SK-MEL-5 (cell line): ENCODE measurements around the gene AGMAT. TPM values are rescaled to one million over a fixed set of nuclear protein-coding genes. Genes with fewer than 3 reads are reported as not detected.
"Not testable (repeated sequence)": the region's sequence is repeated elsewhere in the genome, so short reads cannot be mapped to it uniquely, and the experiment has no call there.

ENCODE experiments used
- DNase-seq: peaks from one replicate; pipeline ENCODE4 v3.0.0-alpha.2; 2016; ENCODE audit warnings: low read depth, low spot score
- in situ Hi-C: cut with HindIII; loops from 2 replicates; pipeline ENCODE4 v1.10.0; 2016; ENCODE audit warnings: low sequenced_read_pairs, high pct_unique_total_duplicates, low pct_unique_long_range_greater_than_20kb
- total RNA-seq: library from RNA; depleted of rRNA; stranded (reverse); fragments of >200 nt; shearing (Covaris generic); gene quantifications from 2 replicates; pipeline ENCODE4 v1.2.3, GENCODE V29; 2014

The AGMAT gene
- total RNA-seq, 1 experiment from 2014 or later = not detected

DNA sequence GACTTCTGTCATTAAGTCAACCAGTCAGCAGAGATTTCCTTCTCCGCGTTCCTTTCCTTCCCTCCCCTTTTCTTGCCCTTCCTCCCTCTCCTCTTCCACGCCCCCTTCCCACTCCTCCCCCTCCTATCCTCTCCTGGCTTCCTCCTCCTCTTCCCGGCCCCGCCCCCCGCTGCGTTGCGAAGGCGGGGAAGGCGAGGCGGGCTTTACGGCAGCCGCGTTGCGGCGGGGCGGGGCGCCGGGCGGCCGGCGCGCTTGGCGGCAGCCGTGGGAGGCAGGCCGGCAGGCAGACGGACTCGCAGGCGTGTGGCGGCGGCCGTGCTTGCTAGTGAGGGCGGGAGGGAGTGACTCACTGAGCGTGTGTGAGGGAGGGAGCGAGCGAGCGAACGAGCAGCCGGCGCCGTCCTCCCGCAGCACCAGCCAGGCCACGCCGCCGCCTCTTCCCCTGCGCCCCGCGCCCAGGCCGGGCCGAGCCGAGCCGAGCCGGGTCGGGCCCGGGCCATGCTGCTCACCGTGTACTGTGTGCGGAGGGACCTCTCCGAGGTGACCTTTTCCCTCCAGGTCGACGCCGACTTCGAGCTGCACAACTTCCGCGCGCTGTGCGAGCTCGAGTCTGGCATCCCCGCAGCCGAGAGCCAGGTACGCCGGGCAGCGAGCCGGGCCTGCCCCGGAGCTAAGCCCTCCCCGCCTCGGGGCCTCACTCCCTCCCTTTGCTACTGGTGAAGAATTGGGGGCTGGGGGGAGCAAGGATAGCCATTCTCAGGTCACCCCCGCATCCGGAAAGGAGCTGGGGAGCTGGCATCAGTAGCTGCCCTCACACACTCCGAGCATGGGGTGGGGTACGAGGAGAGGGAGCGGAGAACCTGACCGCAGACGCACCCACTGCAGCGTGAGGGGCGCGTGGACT, 32.6 kb upstream of the AGMAT start, which contains the start of gene DDI2:
TSS of gene DDI2 (plus strand) at position 286 of the 904 bp plus-strand sequence. CDS start at position 499, 213 bp downstream.
- in situ Hi-C loops = no loop called here
- peak; percentile 97 for DNase-seq

DNA sequence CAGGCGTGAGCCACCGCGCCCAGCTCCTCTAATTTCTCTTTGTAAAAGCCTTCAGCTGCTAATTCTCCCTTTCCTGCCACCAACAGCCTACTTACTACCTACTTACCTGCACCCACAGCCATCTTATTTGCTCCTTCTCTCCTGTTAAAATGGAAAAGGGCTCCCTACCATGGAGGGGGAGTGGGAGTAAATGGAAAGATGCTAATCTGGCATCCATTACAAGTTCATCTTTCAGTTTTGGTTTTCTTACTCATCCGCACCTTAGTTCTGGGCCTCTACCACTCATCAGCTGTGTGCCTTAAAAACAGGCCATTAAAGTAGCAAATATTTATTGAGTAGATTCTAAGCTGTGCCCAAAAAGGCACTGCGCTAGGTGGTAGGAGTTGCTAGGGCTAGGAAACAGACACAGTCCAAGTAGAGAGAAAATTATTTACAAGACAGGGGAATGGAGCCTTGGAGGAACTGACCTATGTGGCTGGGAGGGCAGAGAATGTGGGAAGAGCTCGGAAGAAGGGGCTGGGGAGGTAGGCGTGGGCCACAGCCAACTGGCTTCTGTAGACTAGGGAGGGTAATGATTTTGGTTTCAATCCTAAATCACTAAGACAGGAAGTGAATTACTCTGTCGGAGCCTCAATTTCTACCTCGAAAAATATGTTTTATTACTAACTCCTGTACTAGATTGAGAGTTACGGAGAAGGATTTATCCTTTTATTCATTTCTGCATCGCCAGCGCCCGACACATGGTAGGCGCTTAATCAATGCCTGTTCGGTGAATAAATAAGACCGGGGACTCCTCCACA, 31.7 kb upstream of the AGMAT start:
- DNase-seq = peak; percentile 9
- in situ Hi-C loops = no loop called here

DNA sequence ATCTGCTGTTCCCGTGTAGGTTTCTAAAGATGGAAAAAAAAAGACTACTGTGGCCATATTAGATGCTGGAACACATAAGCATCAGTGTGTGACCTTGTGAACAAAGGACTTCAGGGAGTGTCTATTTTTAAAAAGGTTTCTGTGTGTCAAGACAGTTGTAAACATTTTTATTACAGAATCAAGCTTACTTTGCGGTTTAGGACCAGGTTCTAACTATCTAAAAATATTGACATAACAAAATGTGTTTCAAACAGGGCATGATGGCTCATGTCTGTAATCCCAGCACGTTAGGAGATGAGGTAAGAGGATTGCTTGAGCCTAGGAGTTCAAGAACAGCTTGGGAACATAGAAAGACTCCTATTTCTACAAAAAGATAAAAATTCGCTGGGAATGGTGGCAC, 25.3 kb upstream of the AGMAT start:
- in situ Hi-C loops = no loop called here
- no peak for DNase-seq

DNA sequence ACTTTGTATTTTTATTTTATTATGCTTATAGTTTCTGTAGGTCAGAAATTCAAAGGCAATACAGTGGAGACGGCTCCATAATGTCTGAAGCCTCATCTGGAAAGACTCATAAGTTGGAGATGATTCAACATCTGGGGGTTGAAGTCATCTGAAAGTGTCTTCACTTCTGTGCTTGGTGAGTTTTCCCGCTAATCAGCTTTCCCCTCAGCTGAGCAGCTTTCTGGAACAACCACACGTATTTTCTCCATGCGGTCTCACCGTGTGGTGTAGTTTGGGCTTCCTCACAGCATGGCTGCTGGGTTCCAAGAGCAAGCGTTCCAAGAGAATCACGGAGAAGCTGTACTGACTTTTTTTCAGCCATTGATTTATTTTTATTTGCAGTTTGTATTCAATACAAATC, 24.8 kb upstream of the AGMAT start:
- DNase-seq = no peak
- in situ Hi-C loops = no loop called here

DNA sequence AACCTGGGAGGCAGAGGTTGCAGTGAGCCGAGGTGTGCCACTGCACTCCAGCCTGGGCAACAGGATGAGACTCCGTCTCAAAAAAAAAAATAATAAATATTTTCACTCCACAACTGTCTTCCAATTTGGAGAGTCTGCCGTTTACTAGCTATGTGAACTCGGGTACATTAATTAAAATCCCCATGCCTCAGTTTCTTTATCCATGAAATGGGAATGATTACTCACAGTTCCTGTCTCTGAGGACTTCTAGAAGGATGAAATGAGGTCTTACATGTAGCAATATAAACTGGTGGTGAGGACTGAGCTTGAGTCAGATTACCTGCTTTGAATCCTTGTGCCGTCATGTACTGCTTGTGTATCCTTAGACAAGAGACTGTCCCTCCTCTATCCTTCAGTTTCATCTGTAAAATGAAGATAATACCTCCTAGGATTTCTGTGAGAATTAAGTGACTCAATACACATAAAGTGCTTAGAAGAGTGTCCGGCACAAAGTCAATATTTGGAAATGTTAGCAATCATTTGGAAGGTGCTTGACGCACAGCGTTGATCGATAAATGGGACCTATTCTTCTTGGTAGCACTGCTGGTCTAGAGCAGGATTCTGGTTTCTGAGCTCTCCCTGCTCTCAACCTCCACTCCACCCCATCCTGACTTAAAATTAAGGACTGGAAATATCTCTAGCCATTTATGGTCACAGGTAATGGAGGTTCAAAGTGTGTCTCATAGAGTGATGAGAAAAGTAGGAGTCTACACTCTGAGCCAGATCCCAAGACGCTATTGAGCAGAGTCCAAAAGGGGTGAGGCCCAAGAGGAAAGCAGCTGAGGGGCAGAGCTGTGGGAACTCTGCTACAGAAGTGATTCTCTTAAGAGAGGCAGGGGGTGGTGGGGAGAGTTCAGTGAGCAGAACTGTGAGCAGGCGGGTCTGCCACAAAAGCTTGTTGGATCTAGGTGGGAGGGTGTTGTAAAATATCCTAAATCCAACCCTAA, 20.8 kb upstream of the AGMAT start:
- no peak for DNase-seq
- in situ Hi-C loops = no loop called here

DNA sequence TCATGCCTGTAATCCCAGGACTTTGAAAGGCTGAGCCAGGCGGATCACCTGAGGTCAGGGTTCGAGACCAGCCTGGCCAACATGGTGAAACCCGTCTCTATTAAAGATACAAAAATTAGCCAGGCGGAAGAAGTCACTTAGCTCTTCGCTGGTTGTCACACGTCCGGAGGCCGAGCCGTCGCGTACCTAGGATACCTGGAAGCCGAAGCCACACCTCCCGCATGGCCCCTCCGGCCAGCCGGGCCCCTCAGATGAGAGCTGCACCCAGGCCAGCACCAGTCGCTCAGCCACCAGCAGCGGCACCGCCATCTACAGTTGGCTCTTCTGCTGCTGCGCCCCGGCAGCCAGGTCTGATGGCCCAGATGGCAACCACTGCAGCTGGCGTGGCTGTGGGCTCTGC, 19.5 kb upstream of the AGMAT start:
- DNase-seq, in situ Hi-C loops: not testable (repeated sequence)

DNA sequence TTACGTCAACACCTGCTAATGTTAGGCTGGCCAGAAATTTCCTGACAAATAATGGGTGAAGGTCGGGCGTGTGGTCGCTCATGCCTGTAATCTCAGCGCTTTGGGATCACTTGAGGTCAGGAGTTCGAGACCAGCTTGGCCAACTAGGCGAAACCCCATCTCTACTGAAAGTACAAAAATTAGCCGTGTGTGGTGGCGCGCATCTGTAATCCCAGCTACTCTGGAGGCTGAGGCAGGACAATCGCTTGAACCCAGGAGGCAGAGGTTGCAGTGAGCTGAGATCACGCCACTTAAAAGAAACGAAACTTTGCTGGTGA, 19.1 kb upstream of the AGMAT start:
- in situ Hi-C loops, DNase-seq: not testable (repeated sequence)

DNA sequence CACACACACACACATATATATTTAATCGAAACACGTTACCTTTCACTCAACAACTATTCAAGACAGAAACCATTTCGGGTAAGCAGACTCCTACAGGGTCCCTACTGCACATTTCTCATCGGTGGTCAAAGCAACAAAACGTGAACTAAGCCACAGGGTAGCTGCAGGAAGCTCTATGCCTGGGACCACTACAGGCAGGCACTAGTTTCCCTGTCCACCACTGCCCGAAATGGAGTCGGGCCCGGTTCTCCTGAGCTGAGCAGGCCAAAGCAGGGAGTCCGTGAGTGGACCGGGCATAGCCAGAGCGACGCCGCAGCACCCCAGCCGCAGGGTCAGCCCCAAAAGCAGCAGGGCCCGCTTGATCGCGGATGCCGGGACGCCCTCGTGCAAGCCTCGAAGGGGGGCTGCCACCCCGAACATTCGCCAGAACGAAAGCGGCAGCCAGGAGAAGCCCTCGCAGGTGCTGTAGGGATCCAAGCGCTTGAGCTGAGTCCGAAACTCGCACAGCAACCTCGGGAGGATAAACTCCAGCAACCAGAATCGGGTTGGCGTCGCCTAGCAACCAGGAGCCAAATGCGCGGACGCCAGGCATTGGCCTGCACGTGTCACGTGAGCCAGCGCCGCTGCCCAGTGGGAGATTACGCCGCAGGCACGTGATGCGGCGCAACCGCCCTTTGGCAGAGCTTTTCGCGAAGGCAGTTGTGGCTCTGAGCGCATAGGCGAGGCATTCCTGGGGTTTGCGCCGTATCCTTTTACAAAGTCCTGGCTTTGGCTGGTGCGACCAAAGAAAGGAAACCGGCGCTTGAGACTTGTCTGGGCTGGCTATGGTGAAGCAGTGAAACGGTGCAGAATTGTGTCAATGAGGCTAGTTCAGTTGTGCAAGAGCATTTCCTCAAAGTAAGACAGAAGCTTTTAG, 18.5 kb upstream of the AGMAT start:
- in situ Hi-C loops = no loop called here
- DNase-seq = no peak

DNA sequence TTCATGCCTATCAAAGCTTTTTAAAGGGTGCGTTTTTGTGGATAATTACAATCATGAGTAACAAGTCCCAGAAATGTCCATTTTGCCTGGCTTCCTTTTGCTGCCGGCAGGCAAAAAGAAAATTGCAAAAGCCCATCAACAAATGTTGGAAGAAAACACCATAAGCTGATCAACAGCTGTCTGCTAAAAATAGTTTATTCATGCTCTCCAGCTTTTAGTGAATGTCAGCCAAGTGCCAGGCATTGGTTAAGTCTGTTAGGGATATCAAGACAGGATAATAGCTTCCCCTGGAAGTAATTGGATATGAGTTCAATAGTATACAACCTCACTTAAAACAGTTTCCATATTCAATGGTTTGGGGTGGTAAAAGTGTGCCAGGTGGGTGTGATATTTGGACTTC, 13.6 kb upstream of the AGMAT start:
- in situ Hi-C loops = no loop called here
- no peak for DNase-seq

DNA sequence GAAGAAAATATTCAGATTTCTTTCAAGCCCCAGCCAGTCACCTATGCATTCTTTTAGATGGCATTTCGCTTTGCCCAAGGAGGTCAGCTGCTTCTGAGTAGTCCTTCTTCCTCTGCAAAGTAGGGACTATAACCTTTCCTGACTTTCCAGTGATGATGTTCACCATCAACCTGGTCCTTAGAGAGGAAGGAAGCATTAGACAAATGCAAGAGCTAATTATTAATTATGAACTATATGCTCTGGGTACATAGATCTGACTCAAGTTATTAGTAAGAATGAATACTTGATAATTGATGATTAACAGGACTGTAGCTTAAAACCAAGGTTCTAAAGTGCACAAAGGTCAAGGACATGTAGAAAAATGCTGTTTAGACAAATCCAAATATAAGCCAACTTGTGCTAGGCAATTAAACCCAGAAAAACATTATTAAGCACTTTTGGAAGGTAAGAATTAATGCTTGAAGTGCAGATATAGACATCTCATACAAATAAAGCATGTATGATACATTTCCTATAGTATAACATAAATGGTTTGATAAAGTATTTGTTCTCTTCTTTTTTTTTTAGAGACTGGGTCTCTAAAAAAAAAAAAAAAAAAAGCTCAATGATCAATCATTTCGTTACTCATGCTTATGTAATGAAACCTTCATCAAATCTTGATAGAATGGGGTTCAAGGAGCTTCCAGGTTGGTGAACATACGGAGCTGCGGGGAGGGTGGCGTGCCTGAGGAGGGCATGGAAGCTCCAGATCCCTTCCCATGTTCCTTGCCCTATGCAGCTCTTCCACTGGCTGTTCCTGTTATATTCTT, 11.2 kb upstream of the AGMAT start:
- DNase-seq = no peak
- in situ Hi-C loops = no loop called here

DNA sequence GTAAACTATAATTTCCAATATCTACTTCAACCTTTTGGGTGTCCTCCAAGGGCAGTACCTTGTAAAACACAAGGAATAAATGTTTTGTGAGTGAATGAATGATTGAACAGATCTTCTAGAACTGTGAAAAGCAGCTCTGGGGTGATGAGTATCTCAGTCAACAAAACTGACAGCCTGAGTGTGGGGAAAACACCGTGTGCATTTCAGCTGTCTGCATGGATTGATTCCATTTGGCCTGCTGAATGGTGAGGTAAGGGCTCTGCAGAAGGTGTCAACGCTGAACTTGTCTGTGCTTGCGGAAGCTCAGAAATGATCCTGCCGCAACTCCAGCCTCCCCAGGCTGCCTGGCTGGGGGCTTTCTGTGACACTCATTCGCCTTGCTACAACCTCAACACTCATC, 7.4 kb upstream of the AGMAT start:
- DNase-seq = no peak
- in situ Hi-C loops = no loop called here

DNA sequence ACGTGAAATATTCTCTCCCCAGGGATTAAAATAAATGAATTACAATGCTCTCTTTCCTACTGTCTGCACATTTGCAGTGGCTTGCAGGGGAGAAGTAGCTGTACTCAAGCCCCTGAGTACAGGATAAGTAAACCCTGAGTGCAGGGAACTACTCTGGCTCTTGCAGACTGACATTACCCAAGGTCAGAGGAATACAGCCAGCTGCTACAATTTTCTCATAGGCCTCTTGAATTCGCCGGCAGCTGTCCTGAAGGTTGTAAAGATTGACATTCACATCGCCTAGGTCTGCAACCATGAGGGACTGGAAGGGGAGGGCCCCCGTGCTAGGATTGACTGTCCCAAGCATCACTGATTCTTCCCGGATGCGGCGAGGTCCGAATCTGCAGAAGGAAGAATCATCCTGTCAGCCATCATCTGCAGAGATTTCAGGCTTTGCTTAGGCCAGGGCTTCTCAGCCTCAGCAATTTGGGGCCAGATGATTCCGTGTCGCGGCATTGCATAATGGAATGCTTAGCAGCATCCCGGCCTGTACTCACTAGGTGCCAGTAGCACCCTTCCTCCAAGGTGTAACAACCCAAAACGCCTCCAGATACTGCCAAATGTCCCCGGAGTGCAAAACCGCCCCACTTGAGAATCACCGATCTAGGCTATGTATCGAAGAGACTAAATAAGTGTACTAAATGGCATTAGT, 1.7 kb downstream of the AGMAT start:
- DNase-seq = no peak
- in situ Hi-C loops = no loop called here

DNA sequence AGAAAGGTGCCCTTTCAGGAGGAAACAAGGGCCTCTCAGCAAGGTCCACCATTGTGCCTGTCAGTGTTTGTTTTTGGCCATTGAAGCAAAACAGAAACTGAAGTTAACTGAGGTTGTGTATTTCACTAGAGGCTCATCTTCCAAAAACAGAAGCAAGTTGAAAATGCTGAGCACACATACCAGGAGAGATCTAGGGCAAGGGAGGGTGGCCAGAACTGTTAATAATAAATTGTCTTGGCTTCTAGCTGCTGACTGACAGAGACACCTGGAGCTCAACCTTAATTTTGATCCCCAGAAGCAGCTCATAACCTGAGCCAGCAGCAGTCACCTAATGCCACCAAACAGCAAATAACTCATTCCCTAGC, 5.2 kb downstream of the AGMAT start:
- no peak for DNase-seq
- in situ Hi-C loops = no loop called here

DNA sequence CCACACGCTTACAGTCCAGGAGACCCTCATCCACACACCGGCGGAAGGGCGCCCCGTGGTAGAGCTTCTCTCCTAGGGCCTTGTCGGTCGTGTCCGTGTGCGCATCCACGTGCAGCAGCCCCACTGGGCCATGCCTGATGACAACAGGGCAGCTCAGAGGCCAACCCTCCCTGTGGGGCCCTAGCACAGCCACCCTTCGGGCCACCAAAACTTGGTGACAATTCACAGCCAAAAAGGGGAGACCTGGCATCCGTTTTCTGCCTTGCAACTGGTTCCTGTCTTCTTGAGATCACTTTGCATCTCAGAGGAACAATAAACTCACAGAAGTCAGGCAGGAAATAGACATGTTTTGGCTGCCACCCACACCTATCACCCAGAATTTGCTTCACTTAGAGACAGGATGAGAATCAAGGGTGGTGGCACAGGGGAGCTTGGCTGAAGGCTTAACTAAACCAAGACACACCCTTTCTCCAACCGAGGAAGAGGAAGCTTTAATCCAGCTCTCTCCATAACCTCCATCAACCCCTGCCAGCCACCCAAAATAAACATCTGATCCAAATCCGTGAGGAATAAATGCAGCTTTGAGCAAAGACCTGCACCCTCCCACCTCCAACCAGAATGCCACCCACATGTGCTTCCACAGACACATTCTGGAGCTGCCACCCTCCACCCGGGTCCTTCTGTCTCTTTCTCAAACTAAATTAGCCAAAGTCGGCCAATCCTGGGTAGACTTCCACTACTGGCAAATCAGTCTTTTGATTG, 5.7 kb downstream of the AGMAT start:
- no peak for DNase-seq
- in situ Hi-C loops = no loop called here

DNA sequence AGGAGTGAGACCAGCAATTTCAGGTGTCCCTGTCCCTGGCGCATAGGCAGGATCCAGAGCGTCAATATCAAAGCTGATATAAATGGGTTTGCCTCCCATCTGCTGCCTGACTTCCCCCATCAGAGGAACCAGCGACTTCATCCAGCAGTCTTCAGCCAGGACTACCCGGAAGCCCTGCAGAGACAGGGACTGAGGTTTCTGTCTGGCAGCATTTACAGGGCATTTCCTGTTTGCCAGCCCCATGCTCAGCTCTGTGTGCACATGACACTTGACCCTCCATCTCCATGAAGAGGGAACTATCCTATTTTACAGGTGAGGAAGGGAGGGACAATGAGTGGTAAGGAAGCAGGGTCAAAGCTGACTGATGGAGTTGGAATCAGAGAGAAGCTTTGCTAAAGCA, 7.2 kb downstream of the AGMAT start:
- no peak for DNase-seq
- in situ Hi-C loops = no loop called here
